ENCODE measurements around the gene FLOT2.

The FLOT2 gene

GRCh38 chr17:28918295-28918694 is 20.8 kb upstream of the FLOT2 start:
- Histone ChIP-seq H3K4me3 (ENCODE audit: low read depth in 1 of 2, low read length in 2 of 2) (no peak overlapping the region), H3K4me1 (ENCODE audit: insufficient read depth, low read length) (no peaks in the 10 kb centered on the region), H3K27ac (ENCODE audit: low read length) (no peak overlapping the region), H3K27me3 (ENCODE audit: insufficient read depth, low read length, poor library complexity) (no peaks in the 10 kb centered on the region), H2AFZ (ENCODE audit: low read depth, low read length) (no peak overlapping the region), H4K20me1 (ENCODE audit: insufficient read depth, low read length) (no peaks in the 10 kb centered on the region; the same call in none of the 2 replicates), H3K36me3 (ENCODE audit: insufficient read depth, low read length) (peaks cover 95% of the 10 kb centered on the region), H3K9ac (ENCODE audit: low read depth, low read length) (no peak overlapping the region), H3K79me2 (ENCODE audit: insufficient read depth, low read length) (0 out of 2 replicates have a peak, but pooled peaks cover 5% of the 10 kb centered on the region), H3K4me2 (ENCODE audit: insufficient read depth, low read length) (no peak overlapping the region), H3K9me3 (ENCODE audit: insufficient read depth, low read length, severe bottlenecking) (no peaks in the 10 kb centered on the region)
- TF ChIP-seq, protein P1, sequence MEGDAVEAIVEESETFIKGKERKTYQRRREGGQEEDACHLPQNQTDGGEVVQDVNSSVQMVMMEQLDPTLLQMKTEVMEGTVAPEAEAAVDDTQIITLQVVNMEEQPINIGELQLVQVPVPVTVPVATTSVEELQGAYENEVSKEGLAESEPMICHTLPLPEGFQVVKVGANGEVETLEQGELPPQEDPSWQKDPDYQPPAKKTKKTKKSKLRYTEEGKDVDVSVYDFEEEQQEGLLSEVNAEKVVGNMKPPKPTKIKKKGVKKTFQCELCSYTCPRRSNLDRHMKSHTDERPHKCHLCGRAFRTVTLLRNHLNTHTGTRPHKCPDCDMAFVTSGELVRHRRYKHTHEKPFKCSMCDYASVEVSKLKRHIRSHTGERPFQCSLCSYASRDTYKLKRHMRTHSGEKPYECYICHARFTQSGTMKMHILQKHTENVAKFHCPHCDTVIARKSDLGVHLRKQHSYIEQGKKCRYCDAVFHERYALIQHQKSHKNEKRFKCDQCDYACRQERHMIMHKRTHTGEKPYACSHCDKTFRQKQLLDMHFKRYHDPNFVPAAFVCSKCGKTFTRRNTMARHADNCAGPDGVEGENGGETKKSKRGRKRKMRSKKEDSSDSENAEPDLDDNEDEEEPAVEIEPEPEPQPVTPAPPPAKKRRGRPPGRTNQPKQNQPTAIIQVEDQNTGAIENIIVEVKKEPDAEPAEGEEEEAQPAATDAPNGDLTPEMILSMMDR (IDR thresholded peaks at IDR 0.05; ENCODE audit: borderline replicate concordance, extremely low read depth, low read length, poor library complexity, severe bottlenecking), result no peak
- TF ChIP-seq EZH2 (IDR thresholded peaks at IDR 0.05; ENCODE audit: borderline replicate concordance, low read depth, low read length, severe bottlenecking), result no peak
- DNase-seq (no peak), ATAC-seq (ENCODE audit: insufficient read depth, low read depth) (no peak)

GRCh38 chr17:28917465-28917864 is 19.9 kb upstream of the FLOT2 start:
- DNase-seq (no peak), ATAC-seq (ENCODE audit: insufficient read depth, low read depth) (no peak)
- H3K36me3 ChIP-seq (ENCODE audit: insufficient read depth, low read length), result peaks cover 95% of the 10 kb centered on the region
- TF ChIP-seq, protein P1 (IDR thresholded peaks at IDR 0.05; ENCODE audit: borderline replicate concordance, extremely low read depth, low read length, poor library complexity, severe bottlenecking), result no peak
- no peak for TF ChIP-seq EZH2 (IDR thresholded peaks at IDR 0.05; ENCODE audit: borderline replicate concordance, low read depth, low read length, severe bottlenecking)
- no peaks in the 10 kb centered on the region; the same call in none of the 2 replicates for H4K20me1 ChIP-seq (ENCODE audit: insufficient read depth, low read length)
- H3K27me3 ChIP-seq (ENCODE audit: insufficient read depth, low read length, poor library complexity), result no peaks in the 10 kb centered on the region
- no peak overlapping the region for H3K9ac ChIP-seq (ENCODE audit: low read depth, low read length)
- H3K4me1 ChIP-seq (ENCODE audit: insufficient read depth, low read length), result no peaks in the 10 kb centered on the region
- no peak overlapping the region for H2AFZ ChIP-seq (ENCODE audit: low read depth, low read length)
- H3K4me2 ChIP-seq (ENCODE audit: insufficient read depth, low read length), result no peak overlapping the region
- H3K79me2 ChIP-seq (ENCODE audit: insufficient read depth, low read length), result 0 out of 2 replicates have a peak, but pooled peaks cover under 1% of the 10 kb centered on the region
- no peaks in the 10 kb centered on the region for H3K9me3 ChIP-seq (ENCODE audit: insufficient read depth, low read length, severe bottlenecking)
- no peak overlapping the region for H3K4me3 ChIP-seq (ENCODE audit: low read depth in 1 of 2, low read length in 2 of 2)
- no peak overlapping the region for H3K27ac ChIP-seq (ENCODE audit: low read length)

- Histone ChIP-seq H3K36me3 (ENCODE audit: insufficient read depth, low read length) (peaks cover 95% of the 10 kb centered on the region), H3K9me3 (ENCODE audit: insufficient read depth, low read length, severe bottlenecking) (no peaks in the 10 kb centered on the region), H3K9ac (ENCODE audit: low read depth, low read length) (no peak overlapping the region), H3K27me3 (ENCODE audit: insufficient read depth, low read length, poor library complexity) (no peaks in the 10 kb centered on the region), H2AFZ (ENCODE audit: low read depth, low read length) (no peak overlapping the region), H3K4me1 (ENCODE audit: insufficient read depth, low read length) (no peaks in the 10 kb centered on the region), H3K4me3 (ENCODE audit: low read depth in 1 of 2, low read length in 2 of 2) (no peak overlapping the region), H3K27ac (ENCODE audit: low read length) (no peak overlapping the region), H4K20me1 (ENCODE audit: insufficient read depth, low read length) (peaks cover under 1% of the 10 kb centered on the region), H3K4me2 (ENCODE audit: insufficient read depth, low read length) (no peak overlapping the region), H3K79me2 (ENCODE audit: insufficient read depth, low read length) (no peaks in the 10 kb centered on the region)
- ATAC-seq (ENCODE audit: insufficient read depth, low read depth) (no peak), DNase-seq (no peak)
- TF ChIP-seq, protein P1 (IDR thresholded peaks at IDR 0.05; ENCODE audit: borderline replicate concordance, extremely low read depth, low read length, poor library complexity, severe bottlenecking), result no peak
These were observed 19.5 kb upstream of the FLOT2 start for GRCh38 chr17:28917029-28917428.
